ENCODE results near the gene MRPL53.

DNA sequence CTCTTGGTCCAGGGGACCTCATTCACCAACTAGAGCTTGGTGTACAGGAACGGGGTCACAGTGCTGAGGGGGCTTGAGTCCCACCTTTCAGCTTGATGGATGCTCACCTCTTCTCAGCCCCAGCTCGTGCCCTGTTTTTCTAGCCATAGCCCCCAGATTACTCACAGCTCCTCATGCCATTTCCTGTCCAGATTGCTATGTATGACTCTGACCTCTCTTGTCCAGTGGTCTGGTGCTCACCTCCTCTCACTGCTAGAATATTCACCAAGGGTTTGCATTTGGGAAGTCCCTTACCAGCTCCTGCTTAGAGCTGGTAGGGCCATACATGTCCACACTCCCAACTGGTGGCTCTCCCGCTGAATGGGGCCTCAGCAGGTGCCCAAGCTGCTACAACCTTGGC is 21.1 kb upstream of the MRPL53 start:
- TF ChIP-seq POLR2A (IDR thresholded peaks at IDR 0.05), result no peak
- TF ChIP-seq, protein P1, sequence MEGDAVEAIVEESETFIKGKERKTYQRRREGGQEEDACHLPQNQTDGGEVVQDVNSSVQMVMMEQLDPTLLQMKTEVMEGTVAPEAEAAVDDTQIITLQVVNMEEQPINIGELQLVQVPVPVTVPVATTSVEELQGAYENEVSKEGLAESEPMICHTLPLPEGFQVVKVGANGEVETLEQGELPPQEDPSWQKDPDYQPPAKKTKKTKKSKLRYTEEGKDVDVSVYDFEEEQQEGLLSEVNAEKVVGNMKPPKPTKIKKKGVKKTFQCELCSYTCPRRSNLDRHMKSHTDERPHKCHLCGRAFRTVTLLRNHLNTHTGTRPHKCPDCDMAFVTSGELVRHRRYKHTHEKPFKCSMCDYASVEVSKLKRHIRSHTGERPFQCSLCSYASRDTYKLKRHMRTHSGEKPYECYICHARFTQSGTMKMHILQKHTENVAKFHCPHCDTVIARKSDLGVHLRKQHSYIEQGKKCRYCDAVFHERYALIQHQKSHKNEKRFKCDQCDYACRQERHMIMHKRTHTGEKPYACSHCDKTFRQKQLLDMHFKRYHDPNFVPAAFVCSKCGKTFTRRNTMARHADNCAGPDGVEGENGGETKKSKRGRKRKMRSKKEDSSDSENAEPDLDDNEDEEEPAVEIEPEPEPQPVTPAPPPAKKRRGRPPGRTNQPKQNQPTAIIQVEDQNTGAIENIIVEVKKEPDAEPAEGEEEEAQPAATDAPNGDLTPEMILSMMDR (IDR thresholded peaks at IDR 0.05), result no peak
